Loucy (cell line): ENCODE measurements around the gene TAS2R41.

Source experiments
- H2AFZ ChIP-seq: fragments of 200-600 bp; sonication (generic); 2 replicates; pipeline ENCODE4 v1.6.0; 2016; ENCODE audit warnings: antibody characterized with exemption, mild to moderate bottlenecking, low read length, moderate library complexity
- H3F3A ChIP-seq: fragments of 200-600 bp; 2 replicates; pipeline ENCODE4 v1.6.0; 2016; ENCODE audit warnings: antibody characterized with exemption, low read depth, mild to moderate bottlenecking
- H3K27me3 ChIP-seq: fragments of 200-600 bp; sonication (generic); 2 replicates; pipeline ENCODE4 v1.6.1; 2014; ENCODE audit warnings: low read length, mild to moderate bottlenecking; ENCODE audit not compliant: insufficient read depth, poor library complexity, severe bottlenecking
- H3K36me3 ChIP-seq: fragments of 200-600 bp; sonication (generic); 2 replicates; pipeline ENCODE4 v1.6.1; 2016; ENCODE audit warnings: low read length; ENCODE audit not compliant: insufficient read depth
- H3K4me1 ChIP-seq: fragments of 200-600 bp; sonication (generic); 2 replicates; pipeline ENCODE4 v1.5.1; 2014; ENCODE audit warnings: low read length, mild to moderate bottlenecking; ENCODE audit not compliant: insufficient read depth, poor library complexity, severe bottlenecking
- H3K4me2 ChIP-seq: fragments of 200-600 bp; sonication (generic); 2 replicates; pipeline ENCODE4 v1.6.0; 2014; ENCODE audit warnings: antibody characterized with exemption, low read length, low read depth, mild to moderate bottlenecking; ENCODE audit not compliant: poor library complexity, severe bottlenecking
- H3K4me3 ChIP-seq: fragments of 200-600 bp; sonication (generic); 2 replicates; pipeline ENCODE4 v1.5.1; 2014; ENCODE audit warnings: low read length, mild to moderate bottlenecking, mixed read lengths; ENCODE audit not compliant: poor library complexity, severe bottlenecking
- H3K79me2 ChIP-seq: fragments of 200-600 bp; sonication (generic); 2 replicates; pipeline ENCODE4 v1.6.1; 2014; ENCODE audit warnings: low read length; ENCODE audit not compliant: insufficient read depth
- H3K9ac ChIP-seq: fragments of 200-600 bp; sonication (generic); 2 replicates; pipeline ENCODE4 v1.6.0; 2014; ENCODE audit warnings: mild to moderate bottlenecking, low read depth, low read length, moderate library complexity; ENCODE audit not compliant: poor library complexity, severe bottlenecking
- H3K9me2 ChIP-seq: fragments of 200-600 bp; sonication (generic); replicated peaks from 2 replicates; pipeline ENCODE4 v1.6.1; 2016; ENCODE audit warnings: low read depth, low read length, mixed read lengths
- H3K9me3 ChIP-seq: fragments of 200-600 bp; sonication (generic); 2 replicates; pipeline ENCODE4 v1.6.1; 2014; ENCODE audit warnings: mild to moderate bottlenecking, antibody characterized with exemption, low read length, low read depth; ENCODE audit not compliant: insufficient read depth
- H4K20me1 ChIP-seq: fragments of 200-600 bp; sonication (generic); 2 replicates; pipeline ENCODE4 v1.6.0; 2014; ENCODE audit warnings: antibody characterized with exemption, low read length, mild to moderate bottlenecking; ENCODE audit not compliant: insufficient read depth, poor library complexity, severe bottlenecking
- EZH2phosphoT487 ChIP-seq: fragments of 200-600 bp; IDR thresholded peaks from 2 replicates; pipeline ENCODE4 v1.6.1; 2018; ENCODE audit warnings: antibody characterized with exemption, mild to moderate bottlenecking, moderate library complexity, borderline replicate concordance
- TF ChIP-seq, protein P1 (sequence below): fragments of 200-600 bp; sonication (generic); conservative IDR thresholded peaks from 2 replicates; pipeline ENCODE4 v1.5.1; 2014; ENCODE audit warnings: mild to moderate bottlenecking, antibody characterized with exemption, low read length

TAS2R41 gene

DNA sequence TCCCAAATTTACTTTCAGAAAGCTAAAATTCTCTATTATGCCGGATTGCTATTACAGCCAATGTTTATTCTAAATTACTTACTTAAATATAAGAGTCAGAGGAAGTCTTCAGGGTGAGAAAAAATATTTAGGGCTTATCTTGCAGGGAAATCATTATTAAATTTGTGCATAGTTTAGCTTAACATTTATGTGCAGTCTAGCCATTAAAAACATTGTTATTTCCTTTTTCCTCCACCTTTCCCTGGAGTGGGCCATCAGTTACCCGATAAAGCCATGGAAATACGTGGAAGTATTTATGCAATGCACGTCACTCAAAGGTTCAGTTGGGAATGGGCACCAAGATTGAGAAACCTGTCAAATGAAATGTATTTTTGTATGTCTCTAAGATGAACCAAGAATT lies 43.9 kb upstream of the TAS2R41 start:
- TF ChIP-seq, protein P1, sequence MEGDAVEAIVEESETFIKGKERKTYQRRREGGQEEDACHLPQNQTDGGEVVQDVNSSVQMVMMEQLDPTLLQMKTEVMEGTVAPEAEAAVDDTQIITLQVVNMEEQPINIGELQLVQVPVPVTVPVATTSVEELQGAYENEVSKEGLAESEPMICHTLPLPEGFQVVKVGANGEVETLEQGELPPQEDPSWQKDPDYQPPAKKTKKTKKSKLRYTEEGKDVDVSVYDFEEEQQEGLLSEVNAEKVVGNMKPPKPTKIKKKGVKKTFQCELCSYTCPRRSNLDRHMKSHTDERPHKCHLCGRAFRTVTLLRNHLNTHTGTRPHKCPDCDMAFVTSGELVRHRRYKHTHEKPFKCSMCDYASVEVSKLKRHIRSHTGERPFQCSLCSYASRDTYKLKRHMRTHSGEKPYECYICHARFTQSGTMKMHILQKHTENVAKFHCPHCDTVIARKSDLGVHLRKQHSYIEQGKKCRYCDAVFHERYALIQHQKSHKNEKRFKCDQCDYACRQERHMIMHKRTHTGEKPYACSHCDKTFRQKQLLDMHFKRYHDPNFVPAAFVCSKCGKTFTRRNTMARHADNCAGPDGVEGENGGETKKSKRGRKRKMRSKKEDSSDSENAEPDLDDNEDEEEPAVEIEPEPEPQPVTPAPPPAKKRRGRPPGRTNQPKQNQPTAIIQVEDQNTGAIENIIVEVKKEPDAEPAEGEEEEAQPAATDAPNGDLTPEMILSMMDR = no peak
- no peak for TF ChIP-seq EZH2phosphoT487
- no peaks in the 10 kb centered on the region for H4K20me1 ChIP-seq
- H3K27me3 ChIP-seq = no peaks in the 10 kb centered on the region
- no peak overlapping the region for H3K9ac ChIP-seq
- H3F3A ChIP-seq = no peaks in the 10 kb centered on the region
- no peak overlapping the region for H2AFZ ChIP-seq
- no peaks in the 10 kb centered on the region for H3K36me3 ChIP-seq
- H3K4me3 ChIP-seq = no peak overlapping the region
- H3K9me3 ChIP-seq = no peaks in the 10 kb centered on the region
- H3K4me1 ChIP-seq = peaks cover 11% of the 10 kb centered on the region
- H3K9me2 ChIP-seq = no peaks in the 10 kb centered on the region
- H3K4me2 ChIP-seq = no peak overlapping the region
- no peaks in the 10 kb centered on the region for H3K79me2 ChIP-seq

DNA sequence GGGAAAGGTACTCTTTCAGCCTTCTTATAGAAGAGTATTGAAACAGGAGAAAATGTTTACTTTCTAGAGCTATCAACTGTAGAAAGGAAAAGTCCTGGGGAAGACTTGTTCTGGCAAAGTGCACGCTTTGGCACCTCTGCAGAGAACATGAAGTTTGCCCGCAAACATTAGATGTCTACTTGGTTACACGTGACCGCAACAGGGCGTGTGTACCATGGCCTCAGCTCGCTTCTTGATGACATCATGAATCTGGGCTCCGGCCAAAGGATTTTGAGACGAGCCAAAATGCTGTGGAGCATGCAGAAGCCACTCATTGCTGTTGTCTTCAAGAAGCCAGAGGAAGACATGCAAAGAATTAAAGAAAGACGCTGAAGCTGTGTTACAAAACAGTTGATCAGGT lies 43.0 kb upstream of the TAS2R41 start:
- Histone ChIP-seq H2AFZ (no peak overlapping the region), H3F3A (no peaks in the 10 kb centered on the region), H3K4me1 (peaks cover 11% of the 10 kb centered on the region), H3K9ac (no peak overlapping the region), H3K9me2 (no peaks in the 10 kb centered on the region), H3K9me3 (no peaks in the 10 kb centered on the region), H4K20me1 (no peaks in the 10 kb centered on the region), H3K36me3 (no peaks in the 10 kb centered on the region), H3K4me2 (no peak overlapping the region), H3K79me2 (no peaks in the 10 kb centered on the region), H3K27me3 (no peaks in the 10 kb centered on the region), H3K4me3 (no peak overlapping the region)
- TF ChIP-seq, protein P1 = no peak
- TF ChIP-seq EZH2phosphoT487 = no peak

DNA sequence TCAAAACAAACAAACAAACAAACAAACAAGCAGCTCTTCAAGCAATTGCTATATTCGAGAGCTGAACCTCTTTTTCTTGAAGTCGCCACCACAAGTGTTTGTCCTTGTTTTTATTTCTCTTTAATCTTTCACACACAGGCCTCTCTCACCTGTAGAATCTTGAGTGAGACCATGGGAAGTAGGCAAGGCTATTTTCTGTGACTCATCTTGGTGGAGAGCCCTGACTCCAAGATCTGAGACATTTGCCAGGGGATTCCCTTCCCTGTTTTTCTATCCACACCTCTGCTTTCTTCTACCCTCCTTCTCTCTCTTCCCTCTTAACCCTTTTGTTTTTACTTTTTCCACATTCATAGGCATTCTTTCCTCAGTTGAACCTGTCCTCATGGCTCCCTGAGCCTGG lies 42.4 kb upstream of the TAS2R41 start:
- H3K27me3 ChIP-seq = no peaks in the 10 kb centered on the region
- H4K20me1 ChIP-seq = no peaks in the 10 kb centered on the region
- no peaks in the 10 kb centered on the region for H3K9me2 ChIP-seq
- H3K4me3 ChIP-seq = no peak overlapping the region
- H3K9ac ChIP-seq = no peak overlapping the region
- H3K4me1 ChIP-seq = peaks cover 11% of the 10 kb centered on the region
- no peaks in the 10 kb centered on the region for H3K36me3 ChIP-seq
- H2AFZ ChIP-seq = no peak overlapping the region
- TF ChIP-seq, protein P1 = no peak
- TF ChIP-seq EZH2phosphoT487 = no peak
- no peaks in the 10 kb centered on the region for H3F3A ChIP-seq
- no peak overlapping the region for H3K4me2 ChIP-seq
- no peaks in the 10 kb centered on the region for H3K79me2 ChIP-seq
- H3K9me3 ChIP-seq = no peaks in the 10 kb centered on the region
